Right cardiac atrium (tissue), 5 donors: ENCODE data around the gene MAGI2. TPM values are rescaled to one million over a fixed set of nuclear protein-coding genes. Genes with fewer than 3 reads are reported as not detected.

Experiments used
- ATAC-seq, 2 donors: fragments of 200-7000 bp; cut with Tn5 transposase; one replicate each; pipeline versions ENCODE4 v1.8.0 to v1.9.1; 2020; ENCODE audit warnings: moderate library complexity in 2 of 2, mild to moderate bottlenecking in 1 of 2
- DNase-seq, 3 donors: peaks; one replicate each; pipeline ENCODE4 v3.0.0-alpha.2; 2020
- H3K27ac ChIP-seq: one replicate; pipeline ENCODE4 v1.5.1; 2013; ENCODE audit warnings: mild to moderate bottlenecking, low read length, control low read depth, moderate library complexity
- H3K27me3 ChIP-seq: one replicate; pipeline ENCODE4 v1.6.1; 2013; ENCODE audit not compliant: control insufficient read depth, insufficient read depth
- H3K4me1 ChIP-seq: one replicate; pipeline ENCODE4 v1.6.1; 2013; ENCODE audit warnings: low read length; ENCODE audit not compliant: control insufficient read depth, insufficient read depth
- H3K4me3 ChIP-seq: one replicate; pipeline ENCODE4 v1.5.1; 2013; ENCODE audit warnings: low read length, control low read depth
- H3K9me3 ChIP-seq: one replicate; pipeline ENCODE4 v1.6.1; 2013; ENCODE audit warnings: low read length; ENCODE audit not compliant: control insufficient read depth
- whole genome bisulfite sequencing: extraction: QIAGEN DNeasy Blood & Tissue Kit; methylation state at CpG from one replicate; pipeline ENCODE4 v1.1.7; 2013; 5-methylcytosine and 5-hydroxymethylcytosine counted together
- intact Hi-C, 4 donors: fragments of 100-400 bp; cut with DNase I; formaldehyde crosslinking; loops; one replicate each; pipeline versions ENCODE4 v1.11.0 to v1.14.0; 2022 to 2023
- polyA plus RNA-seq: library from polyadenylated mRNA; stranded (reverse); fragments of 200-250 nt; gene quantifications from one replicate; pipeline ENCODE4 v1.2.3, GENCODE V29; 2013
- total RNA-seq, 4 donors: library from RNA; stranded (reverse); fragmentation: NEBNext Ultra II Directional; extraction: Animal tissue kit (Norgen Biotek cat#: 25700); gene quantifications; one replicate each; pipeline ENCODE4 v1.2.1, GENCODE V29; 2021
- donor health status: healthy with polysubstance abuse.
- donor health status: DM: no; HTN: yes; CAD: no.
- donor health status: DM: no; HTN: no; CAD: no.
- donor health status: DM: no; HTN: yes; CAD: no; lungs with severe emphysema.
- donor health status: DM: yes; HTN: yes; CAD: no.

The MAGI2 gene
- total and polyA plus RNA-seq, 5 donors, result 3.2 to 9.9 (median 7.9) TPM

DNA sequence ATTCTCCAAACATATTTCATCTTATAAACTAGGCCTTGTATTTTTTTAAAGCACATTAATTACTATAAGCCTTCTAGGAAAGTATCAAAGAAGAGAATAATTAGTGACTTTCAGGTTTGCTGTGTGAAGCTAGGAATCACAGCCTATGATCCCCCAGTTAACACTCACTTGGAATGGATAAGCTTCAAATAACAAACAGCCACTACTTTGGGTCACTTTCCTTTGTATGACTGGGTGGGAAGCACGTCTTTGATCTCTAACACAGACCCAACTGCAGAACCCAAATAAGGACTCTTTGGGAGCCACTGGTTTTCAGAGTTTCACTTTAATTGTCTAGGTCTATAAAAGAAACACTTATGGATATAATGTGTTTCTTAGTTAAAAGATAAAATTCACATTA, 769.3 kb downstream of the MAGI2 start:
- DNase-seq, result no peak
- no peak for ATAC-seq
- no peaks in the 10 kb centered on the region for H3K9me3 ChIP-seq
- intact Hi-C loops, result no loop called here
- H3K27ac ChIP-seq, result no peak overlapping the region
- no peaks in the 10 kb centered on the region for H3K4me1 ChIP-seq
- no peaks in the 10 kb centered on the region for H3K27me3 ChIP-seq
- no peak overlapping the region for H3K4me3 ChIP-seq
- 81% methylated on average over 1 of the region's 1 CpG for WGBS

DNA sequence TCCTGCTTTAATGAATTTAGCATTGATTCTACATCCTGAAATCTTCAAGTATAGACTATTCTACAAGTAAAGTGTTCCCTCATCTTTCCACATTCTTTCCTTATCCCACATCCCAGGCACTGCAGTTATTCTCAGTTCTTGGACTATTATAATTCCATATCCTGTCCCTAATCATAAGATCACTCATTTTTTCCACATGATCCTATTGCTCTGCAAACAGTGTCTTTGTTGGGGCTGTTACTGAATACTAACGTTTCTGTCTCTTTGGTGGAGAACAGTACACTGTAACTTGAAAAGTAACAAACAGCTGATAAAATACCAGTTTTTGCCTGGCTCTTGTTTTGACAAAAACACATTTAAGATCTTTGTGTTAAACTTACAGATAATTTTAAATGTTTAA, 769.9 kb downstream of the MAGI2 start:
- no peak for DNase-seq
- H3K27ac ChIP-seq, result no peak overlapping the region
- no peaks in the 10 kb centered on the region for H3K4me1 ChIP-seq
- no peak for ATAC-seq
- no peaks in the 10 kb centered on the region for H3K27me3 ChIP-seq
- intact Hi-C loops, result no loop called here
- H3K9me3 ChIP-seq, result no peaks in the 10 kb centered on the region
- no peak overlapping the region for H3K4me3 ChIP-seq
- WGBS, result 37% methylated on average over 1 of the region's 1 CpG

DNA sequence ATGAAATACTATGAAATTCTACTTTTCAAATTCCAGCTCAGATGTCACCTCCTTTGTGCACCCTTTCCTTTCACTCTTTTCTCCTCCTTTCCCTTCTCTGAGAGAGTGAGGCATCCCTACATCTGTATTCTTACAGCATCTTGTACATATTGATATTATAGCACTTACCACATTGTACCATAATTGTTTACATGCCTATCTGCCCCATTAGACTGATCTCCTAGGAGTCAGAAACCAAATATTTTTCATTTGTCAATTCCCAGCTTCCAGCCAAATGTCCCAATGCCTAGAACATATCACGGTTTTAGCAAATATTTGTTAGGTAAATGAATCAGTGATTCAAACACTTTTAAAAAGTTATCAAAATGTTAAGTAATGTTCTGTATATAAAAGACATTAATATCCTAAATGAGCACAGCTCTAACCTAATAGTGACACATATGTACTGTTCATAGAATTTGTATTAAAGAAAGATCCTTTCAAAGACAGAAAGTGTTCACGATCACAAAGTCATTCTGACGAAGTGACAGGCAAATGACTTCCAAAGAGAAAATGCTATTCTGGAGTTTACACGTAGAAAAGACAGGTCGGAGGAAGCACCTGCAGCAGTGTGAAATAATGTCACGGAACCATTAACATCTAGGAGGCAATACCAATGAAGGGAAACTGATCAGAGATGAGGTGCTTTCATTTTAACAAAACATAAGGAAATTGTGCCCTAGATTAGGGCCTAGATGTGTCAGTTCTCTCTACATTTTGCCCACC, 774.2 kb downstream of the MAGI2 start:
- intact Hi-C loops, result no loop called here
- DNase-seq (no peak), ATAC-seq (no peak)
- 86% methylated on average over 6 of the region's 6 CpGs for WGBS
- no peaks in the 10 kb centered on the region for H3K27me3 ChIP-seq
- no peak overlapping the region for H3K4me3 ChIP-seq
- H3K4me1 ChIP-seq, result no peaks in the 10 kb centered on the region
- no peak overlapping the region for H3K27ac ChIP-seq
- no peaks in the 10 kb centered on the region for H3K9me3 ChIP-seq

DNA sequence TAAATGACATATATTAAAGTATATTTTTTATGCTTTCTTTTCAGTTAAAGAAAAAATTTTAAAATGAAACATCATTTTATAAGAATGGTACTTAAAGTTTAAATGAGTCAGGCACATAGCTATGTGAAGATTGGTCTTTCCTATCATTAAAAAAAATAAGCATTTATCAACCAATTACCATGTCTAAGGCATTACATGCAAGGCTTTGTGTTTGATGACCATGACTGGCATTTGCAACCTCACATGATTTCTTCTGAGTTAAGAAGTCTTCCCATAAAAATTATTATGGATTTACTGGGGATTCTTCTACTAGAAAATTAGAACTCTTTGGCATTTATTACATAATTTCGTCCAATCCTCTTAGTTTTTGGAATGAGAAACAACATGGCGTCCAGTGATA, 776.1 kb downstream of the MAGI2 start:
- no peaks in the 10 kb centered on the region for H3K9me3 ChIP-seq
- H3K27me3 ChIP-seq, result no peaks in the 10 kb centered on the region
- 80% methylated on average over 2 of the region's 2 CpGs for WGBS
- ATAC-seq, result no peak
- H3K4me1 ChIP-seq, result no peaks in the 10 kb centered on the region
- H3K4me3 ChIP-seq, result no peak overlapping the region
- no peak for DNase-seq
- H3K27ac ChIP-seq, result no peak overlapping the region
- intact Hi-C loops, result no loop called here

DNA sequence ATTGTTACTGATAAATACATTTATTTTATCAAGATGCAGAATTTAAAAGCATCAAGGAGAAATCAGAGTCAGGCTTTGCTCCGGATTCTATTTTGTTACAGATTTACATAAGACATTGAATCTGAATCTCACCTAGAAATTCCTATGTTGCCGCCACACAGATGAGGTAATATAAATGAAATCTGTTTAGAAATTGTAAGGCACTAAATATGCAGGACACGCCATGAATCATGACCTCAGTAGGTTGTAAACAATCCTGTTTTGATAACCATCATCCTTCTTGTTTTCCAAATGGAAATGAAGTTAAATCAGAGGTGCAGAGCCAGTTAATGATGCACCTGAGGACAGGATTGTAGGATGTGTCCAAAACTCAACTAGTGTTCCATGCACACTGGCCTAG, 778.0 kb downstream of the MAGI2 start:
- intact Hi-C loops, result no loop called here
- WGBS, result 90% methylated on average over 3 of the region's 3 CpGs
- Histone ChIP-seq H3K9me3 (no peaks in the 10 kb centered on the region), H3K4me3 (no peak overlapping the region), H3K27me3 (no peaks in the 10 kb centered on the region), H3K4me1 (no peaks in the 10 kb centered on the region), H3K27ac (no peak overlapping the region)
- ATAC-seq, result no peak
- no peak for DNase-seq

DNA sequence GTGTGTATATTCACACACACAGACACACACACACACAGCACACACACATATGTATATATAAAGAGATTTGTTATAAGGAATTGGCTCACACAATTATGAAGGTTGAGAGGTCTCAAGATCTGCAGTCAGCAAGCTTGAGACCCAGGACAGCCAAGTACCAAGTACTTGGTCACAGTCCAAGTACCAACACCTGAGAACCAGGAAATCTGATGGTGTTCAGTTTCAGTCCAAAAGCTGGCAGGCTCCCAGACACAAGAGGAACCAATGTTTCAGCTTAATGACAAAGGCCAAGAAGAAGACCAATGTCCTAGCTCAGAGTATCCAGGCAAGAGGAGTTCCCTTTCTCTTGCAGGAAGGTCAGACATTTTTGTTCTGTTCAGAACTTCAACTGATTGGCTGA, 780.2 kb downstream of the MAGI2 start:
- DNase-seq (no peak), ATAC-seq (no peak)
- H3K27me3 ChIP-seq, result no peaks in the 10 kb centered on the region

DNA sequence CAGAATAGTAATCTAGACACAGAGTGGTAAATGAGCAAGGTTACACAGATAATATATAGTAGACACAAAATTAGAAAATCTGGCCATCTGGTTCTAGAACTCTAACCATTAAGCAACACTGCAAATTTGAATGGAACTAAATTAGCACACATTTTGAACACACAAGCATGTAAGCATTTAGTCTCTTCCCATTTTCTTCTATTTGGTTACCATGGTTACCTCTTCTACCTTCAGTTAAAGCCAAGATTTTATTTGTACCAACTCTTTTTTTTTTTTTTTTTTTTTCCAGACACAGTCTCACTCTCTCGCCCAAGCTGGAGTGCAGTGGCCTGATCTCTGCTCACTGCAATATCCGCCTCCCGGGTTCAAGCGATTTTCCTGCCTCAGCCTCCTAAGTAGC, 790.5 kb downstream of the MAGI2 start:
- Histone ChIP-seq H3K4me3 (no peak overlapping the region), H3K27ac (no peak overlapping the region), H3K27me3 (no peaks in the 10 kb centered on the region), H3K4me1 (no peaks in the 10 kb centered on the region), H3K9me3 (no peaks in the 10 kb centered on the region)
- 90% methylated on average over 4 of the region's 4 CpGs for WGBS
- intact Hi-C loops, result no loop called here
- ATAC-seq (no peak), DNase-seq (peak in 1 of 3 donors; percentile 10)

More for the DNA sequence above, 780.2 kb downstream of the MAGI2 start:
- Histone ChIP-seq H3K9me3 (no peaks in the 10 kb centered on the region), H3K4me3 (no peak overlapping the region), H3K4me1 (no peaks in the 10 kb centered on the region), H3K27ac (no peak overlapping the region)
- intact Hi-C loops, result no loop called here

DNA sequence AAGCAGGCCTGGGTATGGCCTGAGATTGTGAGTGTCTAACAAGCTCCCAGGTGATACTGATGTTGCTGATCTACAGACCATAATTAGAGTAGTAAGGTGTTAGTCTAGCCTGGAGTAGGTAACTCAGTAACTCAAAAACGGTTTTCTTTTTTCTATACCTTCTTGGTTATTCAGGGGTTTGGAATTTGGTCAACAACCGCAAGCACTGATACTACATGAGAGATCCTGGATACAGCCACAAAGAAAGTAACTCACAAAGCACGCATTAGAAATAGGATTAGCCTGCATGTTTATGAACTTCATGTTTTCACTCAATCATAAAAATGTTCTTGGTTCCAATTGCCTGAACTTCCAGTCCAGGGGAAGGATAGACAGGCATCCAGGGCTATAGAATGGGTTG, 803.5 kb downstream of the MAGI2 start:
- WGBS, result 85% methylated on average over 3 of the region's 3 CpGs
- Histone ChIP-seq H3K27me3 (no peaks in the 10 kb centered on the region), H3K4me1 (no peaks in the 10 kb centered on the region), H3K27ac (no peak overlapping the region), H3K4me3 (no peak overlapping the region), H3K9me3 (no peaks in the 10 kb centered on the region)
- intact Hi-C loops, result no loop called here
- DNase-seq, result no peak
- no peak for ATAC-seq

DNA sequence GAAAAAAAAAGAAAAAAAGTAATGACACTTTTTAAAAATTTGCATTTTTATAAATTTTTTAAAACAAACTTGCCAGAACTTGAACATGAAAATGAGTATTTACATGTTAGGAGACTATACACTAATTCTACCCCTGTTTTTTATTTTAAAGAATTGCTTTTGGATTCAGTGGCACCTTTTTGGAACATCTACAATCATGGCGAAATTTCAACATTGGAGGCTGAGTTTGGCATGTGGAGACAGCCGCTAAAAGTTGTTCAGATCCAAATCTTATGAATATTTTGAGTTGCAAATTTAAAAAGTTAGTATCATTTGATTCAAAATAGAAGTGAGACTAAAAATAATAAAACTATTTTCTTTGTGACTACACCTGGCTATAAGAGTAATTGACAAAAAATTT, 804.2 kb downstream of the MAGI2 start:
- no peaks in the 10 kb centered on the region for H3K4me1 ChIP-seq
- intact Hi-C loops, result no loop called here
- H3K27me3 ChIP-seq, result no peaks in the 10 kb centered on the region
- WGBS, result 91% methylated on average over 2 of the region's 2 CpGs
- no peak overlapping the region for H3K27ac ChIP-seq
- DNase-seq (no peak), ATAC-seq (no peak)
- no peaks in the 10 kb centered on the region for H3K9me3 ChIP-seq
- no peak overlapping the region for H3K4me3 ChIP-seq

DNA sequence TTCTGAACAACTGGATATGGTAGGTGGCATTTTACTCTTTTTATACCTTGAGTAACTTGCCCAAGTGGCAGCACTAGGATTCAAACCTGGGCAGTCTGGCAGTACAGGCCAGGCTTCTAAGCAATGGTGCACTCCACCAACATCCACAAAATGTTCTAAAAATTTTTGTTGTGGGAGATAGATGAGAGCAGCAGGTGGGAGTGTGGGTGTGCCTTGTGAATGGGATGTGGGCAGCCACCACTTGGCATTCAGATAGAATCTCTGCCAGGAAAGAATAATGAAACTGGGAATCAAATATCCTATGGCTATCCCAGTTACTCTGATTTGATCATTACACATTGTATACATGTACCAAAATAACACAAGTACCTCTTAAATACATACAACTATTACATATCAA, 810.7 kb downstream of the MAGI2 start:
- DNase-seq, result no peak
- intact Hi-C loops, result no loop called here
- Histone ChIP-seq H3K27me3 (no peaks in the 10 kb centered on the region), H3K4me3 (no peak overlapping the region), H3K9me3 (no peaks in the 10 kb centered on the region), H3K4me1 (no peaks in the 10 kb centered on the region), H3K27ac (no peak overlapping the region)
- ATAC-seq, result no peak

DNA sequence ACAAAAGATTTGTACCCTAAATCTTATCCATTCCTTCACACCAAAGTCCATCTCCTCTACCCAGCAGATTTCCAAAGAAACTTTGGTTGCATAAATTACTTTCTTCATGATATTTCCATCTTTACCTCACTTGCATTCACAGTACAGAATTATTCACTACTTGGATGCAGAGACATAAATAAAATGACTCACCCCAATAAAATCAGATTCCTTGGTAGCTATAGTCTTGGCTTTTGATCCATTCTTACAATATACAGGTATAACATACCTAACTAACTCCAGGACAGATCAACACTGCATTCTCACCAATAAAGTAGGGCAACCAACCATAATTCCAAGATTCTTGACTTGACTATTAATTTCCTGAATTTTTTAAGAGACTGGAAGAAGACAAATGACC, 815.1 kb downstream of the MAGI2 start:
- Histone ChIP-seq H3K27ac (no peak overlapping the region), H3K9me3 (no peaks in the 10 kb centered on the region), H3K27me3 (no peaks in the 10 kb centered on the region), H3K4me3 (no peak overlapping the region), H3K4me1 (no peaks in the 10 kb centered on the region)
- ATAC-seq (no peak), DNase-seq (no peak)
- intact Hi-C loops, result no loop called here

DNA sequence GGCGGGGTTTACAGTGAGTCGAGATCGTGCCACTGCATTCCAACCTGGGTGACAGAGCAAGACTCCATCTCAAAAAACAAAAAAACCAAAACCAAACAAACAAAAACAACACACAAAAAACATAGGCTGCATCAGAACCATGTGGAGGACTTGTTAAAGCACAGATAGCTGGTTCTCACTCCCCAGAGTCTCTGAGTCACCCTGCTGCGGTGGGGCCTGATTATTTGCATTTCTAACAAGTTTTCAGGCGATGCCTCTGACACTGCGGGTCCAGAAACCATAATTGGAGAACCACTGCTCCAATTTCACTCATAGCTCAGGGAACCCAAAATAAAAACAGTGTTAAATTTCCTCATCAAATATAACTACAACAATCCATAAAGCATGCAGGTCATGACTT, 816.7 kb downstream of the MAGI2 start:
- DNase-seq (no peak), ATAC-seq (no peak)
- Histone ChIP-seq H3K9me3 (no peaks in the 10 kb centered on the region), H3K27me3 (no peaks in the 10 kb centered on the region), H3K4me3 (no peak overlapping the region), H3K4me1 (no peaks in the 10 kb centered on the region), H3K27ac (no peak overlapping the region)
- intact Hi-C loops, result no loop called here
- WGBS, result 93% methylated on average over 6 of the region's 6 CpGs
